CD1c-positive myeloid dendritic cell (primary cell): Measurements from ENCODE around the gene USP11.
A peak's percentile ranks its signal among the peaks of the same experiment; 100 is the strongest.

Source experiments
- DNase-seq: peaks from one replicate; pipeline ENCODE4 v3.0.0-alpha.2; 2016; ENCODE audit errors: extremely low spot score

The USP11 gene

GRCh38 chrX:47224266-47224895 lies 8.4 kb upstream of the USP11 start:
- no peak for DNase-seq

GRCh38 chrX:47224896-47225290 lies 7.9 kb upstream of the USP11 start:
- no peak for DNase-seq

- no peak for DNase-seq
These were observed 6.7 kb upstream of the USP11 start for GRCh38 chrX:47226071-47226470.

GRCh38 chrX:47226531-47227333 lies 6.1 kb upstream of the USP11 start:
- no peak for DNase-seq

- no peak for DNase-seq
These were observed 5.5 kb upstream of the USP11 start for GRCh38 chrX:47227334-47227583.

GRCh38 chrX:47228550-47229270 lies 4.1 kb upstream of the USP11 start:
- no peak for DNase-seq

GRCh38 chrX:47229427-47229826 lies 3.4 kb upstream of the USP11 start:
- no peak for DNase-seq

GRCh38 chrX:47230136-47230868 lies 2.5 kb upstream of the USP11 start:
- no peak for DNase-seq

GRCh38 chrX:47231167-47231566 lies 1.6 kb upstream of the USP11 start:
- no peak for DNase-seq

GRCh38 chrX:47232197-47232802 lies 509 bp upstream of the USP11 start:
- DNase-seq = no peak

- peak; percentile 95 for DNase-seq
These were observed 714 bp downstream of the USP11 start for GRCh38 chrX:47233333-47234113.

GRCh38 chrX:47234583-47234982 lies 1.8 kb downstream of the USP11 start:
- DNase-seq = no peak

GRCh38 chrX:47235691-47236103 lies 2.9 kb downstream of the USP11 start:
- DNase-seq = no peak

GRCh38 chrX:47239199-47239598 lies 6.4 kb downstream of the USP11 start:
- no peak for DNase-seq

GRCh38 chrX:47239898-47240545 lies 7.2 kb downstream of the USP11 start:
- DNase-seq = no peak

- DNase-seq = no peak
These were observed 7.8 kb downstream of the USP11 start for GRCh38 chrX:47240619-47241018.

GRCh38 chrX:47241201-47242011 lies 8.6 kb downstream of the USP11 start:
- DNase-seq = no peak

- no peak for DNase-seq
These were observed 9.5 kb downstream of the USP11 start for GRCh38 chrX:47242321-47242720.

- DNase-seq = no peak
These were observed 10.5 kb downstream of the USP11 start for GRCh38 chrX:47243351-47243750.

- no peak for DNase-seq
These were observed 11.9 kb downstream of the USP11 start for GRCh38 chrX:47244676-47245075.
